NB4 (cell line): ENCODE measurements around the gene UCP3.

Experiments
- DNase-seq: peaks from one replicate; pipeline ENCODE4 v3.0.0; 2010; ENCODE audit warnings: low read depth
- H3K4me3 ChIP-seq: one replicate; pipeline ENCODE4 v1.5.1; 2011; ENCODE audit warnings: mild to moderate bottlenecking, low read depth, low read length, moderate library complexity
- CTCF ChIP-seq: IDR thresholded peaks from one replicate; pipeline ENCODE4 v1.5.1; 2012; ENCODE audit warnings: low read depth, low read length
- MAX ChIP-seq: IDR thresholded peaks from 2 replicates; pipeline ENCODE4 v1.6.1; 2011; ENCODE audit warnings: low read depth, low read length
- MYC ChIP-seq: IDR thresholded peaks from 2 replicates; pipeline ENCODE4 v1.6.1; 2011; ENCODE audit warnings: low read depth, low read length
- POLR2A ChIP-seq: IDR thresholded peaks from 2 replicates; pipeline ENCODE4 v1.6.1; 2011; ENCODE audit warnings: mild to moderate bottlenecking; ENCODE audit not compliant: insufficient read length; ENCODE audit errors: extremely low read depth

The UCP3 gene

GRCh38 chr11:73982595-73982989 is 26.3 kb downstream of the UCP3 start, which contains the start of gene UCP2:
TSS of gene UCP2 (minus strand) at chr11:73982843. CDS start at chr11:73978378, 4,465 bp downstream.
- peak; percentile 96 for DNase-seq
- TF ChIP-seq MYC = peak; percentile 81
- TF ChIP-seq POLR2A = no peak
- peak; percentile 65 for TF ChIP-seq MAX
- no peak for TF ChIP-seq CTCF
- H3K4me3 ChIP-seq = peak within 1 kb of the TSS; percentile 87

- peak; percentile 25 for DNase-seq
- TF ChIP-seq CTCF = no peak
- no peak for TF ChIP-seq POLR2A
- TF ChIP-seq MAX = no peak
- TF ChIP-seq MYC = no peak
- H3K4me3 ChIP-seq = peak overlapping the region; percentile 87
Measured at GRCh38 chr11:73981051-73981805, 27.7 kb downstream of the UCP3 start.

GRCh38 chr11:73980001-73980961 is 28.6 kb downstream of the UCP3 start:
- TF ChIP-seq MYC = peak; percentile 1; the same call in 1 of the 2 replicates
- TF ChIP-seq POLR2A = no peak
- TF ChIP-seq MAX = peak; percentile 66; the same call in 1 of the 2 replicates
- no peak for TF ChIP-seq CTCF
- peak; percentile 84 for DNase-seq
- H3K4me3 ChIP-seq = peak overlapping the region; percentile 87

GRCh38 chr11:73978576-73979086 is 30.3 kb downstream of the UCP3 start:
- no peak for DNase-seq
- H3K4me3 ChIP-seq = no peak overlapping the region
- no peak for TF ChIP-seq MAX
- TF ChIP-seq CTCF = no peak
- TF ChIP-seq POLR2A = no peak
- TF ChIP-seq MYC = no peak

- TF ChIP-seq MYC (no peak), POLR2A (no peak), MAX (no peak), CTCF (no peak)
- DNase-seq = no peak
- no peak overlapping the region for H3K4me3 ChIP-seq
Measured at GRCh38 chr11:73977856-73978519, 30.9 kb downstream of the UCP3 start.
